GM12878 (cell line): ENCODE data around the gene HSPBAP1. TPM values are rescaled to one million over a fixed set of nuclear protein-coding genes. Genes with fewer than 3 reads are reported as not detected.

Source experiments
- ATAC-seq: fragments of 200-7000 bp; cut with Tn5 transposase; 3 replicates; pipeline ENCODE4 v1.9.1; 2020; ENCODE audit warnings: mild to moderate bottlenecking, moderate library complexity
- BruUV-seq: library from RNA; stranded (reverse); fragments of 400-500 nt; replicated peaks from 2 replicates; lab custom pipeline; 2021; lab: Mats Ljungman, UMichigan
- CTCF ChIA-PET: fragments of 300-600 bp; sonication (Branson Sonifier 250); formaldehyde crosslinking; extraction: SDS; loops from one replicate; lab custom pipeline; 2021; ENCODE audit warnings: inconsistent platforms; lab: Yijun Ruan, JAX
- POLR2A ChIA-PET: fragments of 350-600 bp; formaldehyde crosslinking; extraction: SDS; loops from one replicate; lab custom pipeline; 2021; ENCODE audit warnings: inconsistent platforms; lab: Charles Lee
- RAD21 ChIA-PET: fragments of 300-600 bp; sonication (Branson Sonifier 250); formaldehyde crosslinking; loops from one replicate; lab custom pipeline; 2023; ENCODE audit warnings: antibody characterized with exemption; ENCODE audit not compliant: unreplicated experiment; lab: Charles Lee
- SMC1A ChIA-PET: fragments of 300-600 bp; sonication (Branson Sonifier 250); formaldehyde crosslinking; loops from one replicate; lab custom pipeline; 2023; ENCODE audit not compliant: unreplicated experiment, uncharacterized antibody; lab: Charles Lee
- DNase-seq: peaks from one replicate; pipeline ENCODE4 v3.0.0-alpha.2; 2011; ENCODE audit warnings: low read depth, low spot score
- FAIRE-seq: peaks from 3 replicates; lab custom pipeline; 2011; peaks lifted over from hg19 to GRCh38; lab: Jason Lieb, UNC
- H2AFZ ChIP-seq: 2 replicates; pipeline ENCODE4 v1.6.0; 2011; ENCODE audit warnings: low read depth, low read length, control low read depth; ENCODE audit not compliant: control insufficient read depth
- H3K27ac ChIP-seq: 2 replicates; pipeline ENCODE4 v1.5.1; 2011; ENCODE audit warnings: control low read depth; ENCODE audit not compliant: control insufficient read depth, insufficient read depth
- H3K27me3 ChIP-seq, 2 experiments: replicated peaks in 1 of 2; 2 replicates each; pipeline versions ENCODE4 v1.6.0 to v1.6.1; 2011; ENCODE audit warnings: low read length in 1 of 2; ENCODE audit not compliant: control insufficient read depth in 2 of 2, insufficient read depth in 2 of 2
- H3K36me3 ChIP-seq, 2 experiments: 2 replicates each; pipeline ENCODE4 v1.5.1; 2011; ENCODE audit warnings: low read length in 1 of 2; ENCODE audit not compliant: control insufficient read depth in 2 of 2, insufficient read depth in 2 of 2
- H3K4me1 ChIP-seq: 2 replicates; pipeline ENCODE4 v1.6.1; 2011; ENCODE audit warnings: mild to moderate bottlenecking, low read length, moderate library complexity, mixed read lengths; ENCODE audit not compliant: control insufficient read depth, insufficient read depth
- H3K4me2 ChIP-seq: 2 replicates; pipeline ENCODE4 v1.6.0; 2011; ENCODE audit warnings: control low read depth; ENCODE audit not compliant: control insufficient read depth, insufficient read depth
- H3K4me3 ChIP-seq: fragments of 200-600 bp; sonication (generic); 2 replicates; pipeline ENCODE4 v1.5.1; 2016
- H3K79me2 ChIP-seq: 2 replicates; pipeline ENCODE4 v1.6.0; 2011; ENCODE audit warnings: low read length; ENCODE audit not compliant: control insufficient read depth, insufficient read depth
- H3K9ac ChIP-seq: 2 replicates; pipeline ENCODE4 v1.8.0; 2011; ENCODE audit warnings: low read length, control low read depth, mixed read lengths; ENCODE audit not compliant: control insufficient read depth, insufficient read depth
- H3K9me3 ChIP-seq: replicated peaks from 3 replicates; pipeline ENCODE4 v1.5.1; 2011; ENCODE audit warnings: mild to moderate bottlenecking, low read length; ENCODE audit not compliant: control insufficient read depth, insufficient read depth
- H4K20me1 ChIP-seq: 2 replicates; pipeline ENCODE4 v1.6.0; 2011; ENCODE audit not compliant: control insufficient read depth, insufficient read depth
- E2F8 ChIP-seq: fragments of 450-650 bp; IDR thresholded peaks from 2 replicates; pipeline ENCODE4 v1.6.1; 2018; ENCODE audit warnings: mild to moderate bottlenecking, low read depth, moderate library complexity; ENCODE audit not compliant: partially characterized antibody
- EP300 ChIP-seq, 2 experiments: fragments of 150-350 bp in 1 of 2; IDR thresholded peaks; 2 replicates each; pipeline ENCODE4 v1.6.1; 2011 to 2012; ENCODE audit warnings: low read depth in 2 of 2, low read length in 2 of 2, borderline replicate concordance in 1 of 2, improper control_type of control experiment in 1 of 2, inconsistent platforms in 1 of 2; ENCODE audit not compliant: control insufficient read depth in 1 of 2
- HDAC6 ChIP-seq: fragments of 200-600 bp; sonication (generic); IDR thresholded peaks from one replicate; pipeline ENCODE4 v1.8.0; 2017; ENCODE audit warnings: antibody characterized with exemption; ENCODE audit not compliant: unreplicated experiment
- JUNB ChIP-seq: IDR thresholded peaks from 2 replicates; pipeline ENCODE4 v1.6.1; 2016; ENCODE audit warnings: antibody characterized with exemption, mild to moderate bottlenecking
- NFYA ChIP-seq: IDR thresholded peaks from 2 replicates; pipeline ENCODE4 v1.6.1; 2011; ENCODE audit warnings: low read depth, mild to moderate bottlenecking, low read length, improper control_type of control experiment, borderline replicate concordance
- SREBF2 ChIP-seq: IDR thresholded peaks from 2 replicates; pipeline ENCODE4 v1.6.1; 2012; ENCODE audit warnings: mild to moderate bottlenecking, low read length
- USF2 ChIP-seq: IDR thresholded peaks from 2 replicates; pipeline ENCODE4 v1.6.1; 2011; ENCODE audit warnings: low read depth, low read length, improper control_type of control experiment, borderline replicate concordance
- ZBTB11 ChIP-seq: fragments of 450-650 bp; formaldehyde crosslinking; IDR thresholded peaks from 2 replicates; pipeline ENCODE4 v1.5.0; 2022; ENCODE audit warnings: mild to moderate bottlenecking, missing genetic modification characterization
- ZBTB40 ChIP-seq: fragments of 450-650 bp; IDR thresholded peaks from 2 replicates; pipeline ENCODE4 v1.6.1; 2016; ENCODE audit warnings: mild to moderate bottlenecking, moderate library complexity, borderline replicate concordance
- WGBS: methylation state at CpG from one replicate; pipeline ENCODE4 v1.1.6; 2016; ENCODE audit warnings: low lambda C conversion rate; ENCODE audit not compliant: insufficient replicate concordance, insufficient coverage; ENCODE audit errors: missing lambda C conversion rate; 5-methylcytosine and 5-hydroxymethylcytosine counted together
- in situ Hi-C: fragments of 300-500 bp; cut with MboI; formaldehyde crosslinking; loops from 9 replicates; pipeline ENCODE4 v1.14.3; 2018; ENCODE audit warnings: mixed read lengths
- intact Hi-C: fragments of 100-400 bp; cut with micrococcal nuclease; formaldehyde crosslinking; loops from one replicate; pipeline ENCODE4 v1.14.2; 2022; ENCODE audit not compliant: unreplicated experiment
- polyA plus RNA-seq, 11 experiments: library from polyadenylated mRNA; depleted of rRNA in 4 of 11; unstranded in 6 of 11; stranded (reverse) in 5 of 11; fragments of >200 nt; fragmentation: Nextera tagmentation in 4 of 11; fragmentation: Illumina TruSeq in 1 of 11; extraction: Ambion mirVana in 4 of 11; extraction: Trizol in 1 of 11; gene quantifications; 1 replicate in 1 of 11; 2 replicates in 10 of 11; pipeline versions ENCODE4 v1.2.1 to v1.2.3, GENCODE V29; 2011 to 2016; ENCODE audit warnings: inconsistent platforms in 2 of 11, missing spikeins in 2 of 11, low read depth in 1 of 11
- total RNA-seq, 4 experiments: library from RNA; depleted of rRNA in 3 of 4; stranded (reverse); fragments of >200 nt in 3 of 4; fragmentation: Illumina TruSeq in 1 of 4; extraction: Trizol in 1 of 4; gene quantifications; 2 replicates each; pipeline versions ENCODE4 v1.2.1 to v1.2.3, GENCODE V29; 2013 to 2021

Gene HSPBAP1
- total and polyA plus RNA-seq, 10 of the 15 experiments (the other 5 are each of a cell fraction or from before 2014, with no cell fraction given), result 3.2 to 10.3 (median 7.9) TPM

GRCh38 chr3:122772827-122773226 lies 20.8 kb downstream of the HSPBAP1 start (continued):
- TF ChIP-seq ZBTB11, result no peak
- TF ChIP-seq HDAC6, result no peak

- POLR2A ChIA-PET, result interaction anchor here (1.4 kb wide), 1 partner anchor 14 kb away, joined by 4 read pairs; no protein-coding TSS in a partner anchor
- SMC1A ChIA-PET, result no interaction called here
- WGBS, result 94% methylated on average over 5 of the region's 5 CpGs
- Histone ChIP-seq H3K4me2 (no peak overlapping the region), H3K4me1 (peaks cover 13% of the 10 kb centered on the region), H3K9ac (no peak overlapping the region), H3K9me3 (no peaks in the 10 kb centered on the region), H3K79me2 (no peaks in the 10 kb centered on the region), H3K36me3 (no peaks in the 10 kb centered on the region), H3K4me3 (no peak overlapping the region), H3K27ac (no peak overlapping the region), H2AFZ (no peak overlapping the region), H3K27me3 (no peaks in the 10 kb centered on the region), H4K20me1 (no peaks in the 10 kb centered on the region)
- in situ Hi-C loops (no loop called here), intact Hi-C loops (no loop called here)
- FAIRE-seq, result no peak
- CTCF ChIA-PET, result interaction anchor here (4.0 kb wide), 2 partner anchors 12 to 16 kb away, joined by 21 to 23 read pairs; no protein-coding TSS in a partner anchor
- no peak for ATAC-seq
- RAD21 ChIA-PET, result no interaction called here
- no TSS peak for BruUV-seq
- DNase-seq, result no peak
- TF ChIP-seq SREBF2 (no peak), USF2 (no peak), NFYA (no peak), ZBTB40 (no peak), JUNB (no peak), EP300 (IDR thresholded peaks at IDR 0.05; ENCODE audit: borderline replicate concordance in 1 of 2, control insufficient read depth in 1 of 2, low read depth in 2 of 2, low read length in 2 of 2) (no peak), E2F8 (no peak)
Observed at GRCh38 chr3:122770521-122771202, 23.0 kb downstream of the HSPBAP1 start.
